ENCODE data around the gene LPAR5. TPM values are rescaled to one million over a fixed set of nuclear protein-coding genes. Genes with fewer than 3 reads are reported as not detected.

The LPAR5 gene
- polyA plus RNA-seq (ENCODE audit: insufficient read length): 0.91 TPM
- long read RNA-seq, donor 1: 0 reads
- long read RNA-seq, donor 2: 0 reads
- long read RNA-seq, donor 3: 0 reads
- long read RNA-seq, donor 4: 0 reads
- long read RNA-seq, donor 5: 0 reads
- long read RNA-seq, donor 6, partial matches to known transcripts: 0 of 1 reads
- long read RNA-seq, donor 6, other reads (novel, unspliced or antisense): 0 of 1 reads
- long read RNA-seq, donor 7: 0 reads
- long read RNA-seq, donor 8, partial matches to known transcripts: 0 of 1 reads
- long read RNA-seq, donor 8, other reads (novel, unspliced or antisense): 0 of 1 reads

- no peak for DNase-seq
These were observed at the start of gene LPAR5 for GRCh38 chr12:6635856-6636531. LPAR5 (minus strand) TSS chr12:6635959; CDS start chr12:6621248, 14,711 bp downstream.

- DNase-seq: no peak
These were observed 48.9 kb upstream of the LPAR5 start for GRCh38 chr12:6684609-6685008.

GRCh38 chr12:6676962-6677361 lies 41.2 kb upstream of the LPAR5 start:
- DNase-seq: no peak

GRCh38 chr12:6672143-6672542 lies 36.4 kb upstream of the LPAR5 start:
- DNase-seq: no peak

GRCh38 chr12:6667559-6668210 lies 31.9 kb upstream of the LPAR5 start:
- no peak for DNase-seq

DNA sequence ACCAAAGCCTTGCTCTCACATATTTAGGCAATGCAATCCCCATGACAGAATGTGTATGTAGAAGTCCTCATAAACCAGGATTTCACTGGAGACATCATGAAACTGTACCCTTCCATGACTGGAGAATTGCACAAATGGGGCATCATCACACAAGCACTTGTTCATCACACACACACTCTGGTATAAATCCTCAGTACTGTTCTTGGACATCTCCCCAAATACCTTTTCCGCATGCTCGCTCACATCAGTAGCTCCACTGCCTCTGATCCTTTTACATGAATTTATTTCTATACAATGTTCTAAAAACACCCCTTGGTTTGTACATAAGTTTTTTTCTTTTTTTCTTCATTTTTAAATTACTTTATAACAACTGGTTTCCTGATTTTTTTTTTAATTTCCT lies 30.5 kb upstream of the LPAR5 start:
- no peak for DNase-seq

DNA sequence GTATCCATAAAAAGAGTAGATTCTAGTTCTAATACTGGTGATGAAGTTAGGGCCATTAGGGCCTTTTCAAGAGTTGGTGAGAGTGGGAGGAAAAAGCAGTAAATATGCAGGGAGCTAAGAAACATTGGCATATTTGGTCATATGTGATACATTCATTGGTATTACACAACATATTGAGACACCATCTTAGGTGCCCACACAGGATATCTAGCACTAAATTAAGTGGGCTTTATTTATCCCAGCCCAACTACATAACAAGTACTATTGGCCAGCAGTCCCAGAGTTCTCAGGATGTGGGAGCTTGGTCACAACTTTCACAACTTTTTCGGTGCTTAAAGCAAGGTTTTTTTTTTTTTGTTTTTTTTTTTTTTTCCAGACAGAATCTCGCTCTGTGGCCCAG lies 29.1 kb upstream of the LPAR5 start:
- DNase-seq: no peak

- DNase-seq: peak; percentile 100
These were observed 27.4 kb upstream of the LPAR5 start, which contains the start of gene ING4 for GRCh38 chr12:6662906-6663742. ING4 (minus strand) TSS chr12:6663119; CDS start chr12:6663101, 18 bp downstream.

- no peak for DNase-seq
These were observed 26.8 kb upstream of the LPAR5 start for GRCh38 chr12:6662602-6662905.

GRCh38 chr12:6653987-6654386 lies 18.2 kb upstream of the LPAR5 start:
- DNase-seq: no peak

- no peak for DNase-seq
These were observed 17.6 kb upstream of the LPAR5 start for GRCh38 chr12:6653342-6653741.

DNA sequence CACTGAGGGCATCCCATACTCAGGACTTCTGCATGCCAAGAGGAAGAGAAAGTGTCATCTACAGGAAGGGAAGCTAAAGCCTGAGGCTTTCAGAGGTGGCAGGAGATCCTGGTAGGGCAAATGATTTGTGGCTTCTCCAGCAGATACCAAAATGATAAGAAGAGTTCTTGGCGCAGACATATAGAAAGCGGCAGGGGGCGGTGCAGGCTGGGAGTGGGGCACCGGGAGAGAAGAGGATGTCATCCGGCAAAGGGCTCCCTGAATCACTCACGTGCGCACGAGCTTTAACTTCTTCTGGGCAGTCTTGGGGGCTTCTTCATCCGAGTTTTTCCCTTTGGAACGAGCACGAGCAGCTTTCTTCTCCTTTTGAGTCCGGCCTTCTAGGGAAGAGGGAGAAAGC lies 16.6 kb upstream of the LPAR5 start:
- no peak for DNase-seq

- DNase-seq: no peak
These were observed 15.1 kb upstream of the LPAR5 start for GRCh38 chr12:6650832-6651231.

- peak; percentile 65 for DNase-seq
These were observed 11.4 kb upstream of the LPAR5 start, which contains the start of gene ACRBP for GRCh38 chr12:6647083-6647604. ACRBP (minus strand) TSS chr12:6647432; CDS start chr12:6647366, 66 bp downstream.

GRCh38 chr12:6646276-6647082 lies 10.7 kb upstream of the LPAR5 start:
- DNase-seq: no peak

GRCh38 chr12:6644903-6645302 lies 9.1 kb upstream of the LPAR5 start:
- DNase-seq: no peak

DNA sequence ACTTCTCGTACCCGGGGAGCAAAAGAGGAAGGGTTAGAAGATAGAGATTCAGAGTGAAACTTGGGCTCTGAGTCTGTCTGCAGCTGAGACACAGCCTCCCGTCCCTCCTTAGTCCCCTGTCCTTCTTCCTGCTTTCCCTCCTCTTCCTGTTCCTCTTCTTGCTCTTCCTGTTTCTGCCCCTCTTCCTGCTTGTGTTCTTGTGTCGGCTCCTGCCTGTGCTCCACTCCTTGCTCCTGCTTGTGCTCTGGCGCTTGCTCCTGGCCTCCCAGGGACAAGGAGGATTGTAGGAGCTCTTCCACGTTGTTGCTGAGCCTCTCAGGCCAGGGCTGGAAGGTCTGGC lies 8.5 kb upstream of the LPAR5 start:
- no peak for DNase-seq

- DNase-seq: no peak
These were observed 8.0 kb upstream of the LPAR5 start for GRCh38 chr12:6643569-6644256.

DNA sequence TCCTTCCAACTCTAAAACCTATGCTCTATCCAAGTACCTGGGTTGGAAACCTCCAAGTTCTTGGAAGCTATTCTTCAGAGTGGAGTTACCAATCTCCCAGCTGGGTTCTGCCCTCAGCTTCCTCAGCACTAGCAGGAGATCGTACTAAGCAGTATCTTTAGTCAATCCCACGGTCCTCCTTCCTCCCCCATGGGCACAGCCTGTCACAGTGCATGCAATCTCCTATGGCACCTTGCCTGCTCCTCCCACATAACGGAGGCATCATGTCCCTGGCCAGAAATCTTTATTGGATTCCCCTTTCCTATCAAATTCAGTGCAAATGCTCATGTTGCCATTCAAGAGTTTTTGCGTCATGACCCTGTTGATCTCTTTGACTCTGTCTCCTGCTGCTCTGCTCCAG lies 5.4 kb upstream of the LPAR5 start:
- no peak for DNase-seq

DNA sequence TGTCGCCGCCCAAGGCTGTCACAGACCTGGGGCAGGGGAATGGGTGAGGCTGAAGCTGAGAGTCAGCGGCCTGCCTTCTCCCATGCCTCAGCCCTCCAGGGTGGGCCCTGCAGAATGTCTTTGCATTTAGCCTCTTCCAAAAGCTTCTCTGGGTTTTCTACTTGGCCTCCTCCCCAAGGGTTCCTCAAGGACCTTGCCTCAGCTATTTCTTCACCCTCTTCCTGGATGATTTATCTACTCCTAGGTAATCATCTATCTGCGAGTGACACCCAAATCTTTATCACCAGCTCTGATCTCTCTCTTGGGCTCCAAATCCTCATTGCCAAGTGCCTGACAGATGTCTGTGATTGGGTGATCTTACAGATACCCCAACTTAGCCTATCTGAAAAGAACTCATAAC lies 4.7 kb upstream of the LPAR5 start:
- no peak for DNase-seq

All from left kidney (tissue), 8 donors.